GM18502 (cell line): ENCODE results near the gene ALDH4A1.

ENCODE experiments used
- ATAC-seq: cut with Tn5 transposase; IDR thresholded peaks from one replicate; pipeline ENCODE4 v1.9.1; 2021; ENCODE audit warnings: mild to moderate bottlenecking; ENCODE audit not compliant: unreplicated experiment, poor library complexity

Gene ALDH4A1

DNA sequence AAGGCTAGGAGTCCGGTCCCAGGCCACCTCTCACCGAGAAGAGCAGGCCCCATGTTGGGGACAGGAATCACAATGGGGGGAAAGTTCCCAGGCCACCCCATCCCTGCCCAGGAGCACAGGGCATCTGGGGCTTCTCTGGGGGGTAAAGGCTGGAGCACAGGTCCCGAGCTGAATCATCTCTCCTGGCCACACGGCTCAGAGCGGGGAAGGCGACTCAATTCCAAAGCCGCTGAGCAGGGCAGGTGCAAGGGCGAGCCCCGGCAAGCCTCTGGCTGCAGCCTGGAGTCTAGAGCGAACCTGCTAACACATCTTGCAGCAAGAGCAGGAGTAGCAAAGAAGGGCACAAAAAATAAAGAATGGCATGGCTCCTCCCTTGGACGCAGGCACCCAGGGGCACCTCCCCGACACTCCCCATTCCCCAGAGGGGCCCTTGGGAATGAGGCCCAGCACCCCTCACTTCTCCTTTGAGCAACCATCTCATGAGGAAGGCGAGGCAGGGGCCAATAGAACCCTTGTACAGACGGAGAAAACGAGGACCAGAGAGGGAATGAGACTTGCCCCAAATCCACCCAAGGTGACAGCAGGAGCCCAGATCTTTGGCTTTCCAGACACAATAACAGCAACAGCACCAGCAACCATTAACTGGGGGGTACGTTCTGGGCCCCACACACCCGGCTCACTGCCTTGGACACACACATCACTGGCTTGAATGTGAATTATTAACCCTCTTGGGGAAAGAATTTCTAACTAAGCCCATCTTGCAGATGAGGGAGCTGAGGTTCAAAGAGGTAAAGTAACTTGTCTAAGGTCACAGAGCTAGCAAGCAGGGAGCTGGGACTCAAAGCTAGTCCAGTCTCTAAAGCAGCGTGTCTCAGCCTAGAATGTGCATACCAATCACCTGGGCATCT lies 20.7 kb upstream of the ALDH4A1 start:
- no peak for ATAC-seq

DNA sequence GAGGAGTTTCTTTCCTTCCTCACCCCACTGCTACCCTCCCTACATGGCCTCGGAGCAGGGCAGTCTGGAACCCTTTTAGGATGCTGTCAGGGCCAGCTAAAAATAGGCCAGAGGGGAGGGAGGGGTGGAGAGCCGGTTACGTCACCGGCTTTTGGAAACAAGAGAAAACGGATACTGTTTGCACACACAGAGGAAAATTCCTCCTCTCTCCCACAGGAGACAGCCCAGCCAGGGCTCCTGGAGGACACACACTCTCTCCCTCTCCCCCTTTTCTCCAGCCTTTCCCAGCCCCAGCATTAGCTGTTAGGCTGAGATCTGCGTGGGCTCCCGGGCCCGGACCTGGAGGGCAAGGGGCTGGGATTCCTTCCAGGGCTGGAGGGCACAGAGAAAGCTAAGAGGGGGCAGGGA lies 20.0 kb upstream of the ALDH4A1 start:
- ATAC-seq, result no peak

DNA sequence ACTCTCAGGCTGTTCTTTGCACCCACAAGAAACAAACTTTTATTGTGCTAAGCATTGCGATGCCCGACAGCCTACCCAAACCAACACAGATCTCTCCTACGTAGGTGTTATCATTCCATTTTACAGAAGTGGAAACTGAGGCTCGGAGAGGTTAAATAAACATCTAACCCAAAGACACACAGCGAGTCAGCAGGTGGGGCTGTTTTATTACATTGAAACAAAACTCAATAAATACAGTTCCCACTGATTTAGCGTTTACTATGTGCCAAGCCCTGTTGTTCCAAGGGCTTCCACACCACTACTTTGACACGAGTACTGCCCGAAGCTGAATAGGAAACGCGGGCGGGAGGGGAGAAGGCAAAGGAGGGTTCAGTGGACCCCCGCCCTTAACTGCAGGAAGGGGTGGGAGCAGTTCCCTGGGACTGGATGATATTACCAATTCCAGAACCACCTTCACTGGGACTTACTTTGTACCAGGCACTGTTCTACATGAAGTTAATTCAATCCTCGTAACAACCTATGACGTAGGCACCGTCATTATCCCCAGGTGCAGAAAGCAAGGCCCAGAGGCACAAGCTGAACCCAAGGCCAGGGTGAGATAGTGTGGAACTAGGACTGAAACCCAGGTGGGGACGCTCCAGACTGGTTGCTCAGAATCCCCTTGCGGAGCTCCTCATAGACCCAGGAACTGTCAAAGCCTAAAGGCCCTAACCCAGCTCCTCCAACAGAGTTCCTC lies 19.3 kb upstream of the ALDH4A1 start:
- no peak for ATAC-seq

DNA sequence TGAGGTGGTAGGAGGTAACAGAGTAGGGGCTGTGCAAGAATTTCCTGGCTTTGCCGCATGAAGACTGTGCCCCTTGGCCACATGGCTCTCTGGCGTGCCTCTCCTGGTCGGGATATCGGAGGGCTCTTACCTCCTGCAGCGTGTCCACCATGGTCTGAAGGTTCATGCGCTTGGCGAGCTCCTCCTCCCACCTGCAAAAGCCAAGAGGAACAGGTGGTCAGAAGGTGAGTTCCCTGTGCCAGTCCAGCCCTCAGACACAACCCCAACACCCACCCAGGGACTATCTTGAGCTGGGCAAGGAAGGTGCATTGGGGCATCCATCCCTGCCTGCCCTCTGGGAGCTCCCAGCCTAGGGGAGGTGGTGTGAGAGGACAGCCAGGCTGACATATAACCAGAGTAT lies 18.6 kb upstream of the ALDH4A1 start:
- ATAC-seq, result no peak

DNA sequence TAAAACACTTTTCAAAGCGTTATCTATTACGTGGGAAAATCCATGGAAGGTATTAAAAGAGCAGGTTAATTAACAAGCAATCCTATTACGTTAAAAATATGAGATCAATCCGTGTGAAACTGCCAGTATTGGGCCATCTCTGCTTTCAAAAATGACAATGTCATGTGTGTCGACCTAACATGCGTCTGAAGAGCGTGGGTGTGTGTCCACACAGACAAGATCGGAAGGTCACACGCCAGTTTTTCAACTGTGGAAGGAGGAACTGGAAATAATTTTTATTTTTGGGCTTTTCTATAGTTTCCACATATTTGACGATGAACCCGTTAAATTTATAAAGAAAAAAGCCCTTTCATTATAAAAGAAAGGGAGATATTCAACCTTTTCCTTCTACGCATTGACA lies 17.6 kb upstream of the ALDH4A1 start:
- ATAC-seq, result no peak

DNA sequence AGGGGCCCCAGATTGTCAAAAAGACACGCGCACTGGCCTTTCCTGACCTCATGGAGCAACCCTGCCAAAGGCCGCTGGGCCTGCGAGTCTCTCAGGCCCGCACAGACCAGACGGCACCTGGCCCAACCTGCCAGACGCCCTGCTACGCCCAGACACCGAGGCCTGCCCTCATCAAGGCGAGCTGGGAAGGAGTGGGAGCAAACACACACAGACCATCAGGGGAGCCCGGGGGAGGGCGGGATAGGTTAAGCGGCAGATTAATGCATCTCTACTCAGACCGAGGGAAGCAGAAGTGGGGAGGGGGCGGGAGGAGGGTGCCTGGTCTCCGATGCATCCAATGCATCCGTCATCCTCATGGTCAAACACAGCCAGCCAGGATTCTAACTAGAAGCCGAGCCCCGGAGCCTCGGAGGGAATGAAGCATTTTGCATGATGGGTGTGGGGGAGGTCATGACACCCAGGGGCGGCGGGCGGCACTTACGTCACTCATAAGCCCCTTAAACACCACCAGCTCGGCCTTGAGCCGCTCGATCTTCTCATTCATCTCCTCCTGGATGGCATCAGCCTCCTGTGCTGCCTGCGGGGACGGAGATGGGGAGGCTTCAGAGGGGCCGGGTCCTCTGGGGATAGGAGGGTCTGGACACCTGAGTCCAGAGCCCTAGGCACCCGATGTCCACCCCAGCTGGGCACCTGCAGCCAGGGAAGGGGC lies 17.0 kb upstream of the ALDH4A1 start:
- no peak for ATAC-seq

DNA sequence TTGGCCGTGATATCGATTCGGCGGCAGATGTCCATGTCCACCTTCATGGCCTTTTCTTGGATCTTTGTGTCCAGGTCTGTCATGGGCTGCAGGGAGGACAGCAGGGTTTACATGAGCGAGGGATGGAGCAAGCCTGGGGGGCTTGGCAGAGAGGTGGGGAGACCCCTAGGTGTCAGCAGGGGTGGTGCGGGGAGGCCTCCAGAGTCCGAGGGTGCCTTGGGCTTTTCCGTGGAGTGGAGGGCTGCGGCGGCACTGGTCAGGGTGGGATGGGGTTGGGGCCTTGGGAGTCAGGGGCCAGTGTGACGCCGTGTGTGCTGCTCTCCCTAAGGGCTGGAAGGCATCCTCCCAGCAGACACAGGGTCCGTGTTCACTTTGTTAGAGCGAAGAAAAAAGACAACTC lies 16.1 kb upstream of the ALDH4A1 start:
- ATAC-seq, result no peak

DNA sequence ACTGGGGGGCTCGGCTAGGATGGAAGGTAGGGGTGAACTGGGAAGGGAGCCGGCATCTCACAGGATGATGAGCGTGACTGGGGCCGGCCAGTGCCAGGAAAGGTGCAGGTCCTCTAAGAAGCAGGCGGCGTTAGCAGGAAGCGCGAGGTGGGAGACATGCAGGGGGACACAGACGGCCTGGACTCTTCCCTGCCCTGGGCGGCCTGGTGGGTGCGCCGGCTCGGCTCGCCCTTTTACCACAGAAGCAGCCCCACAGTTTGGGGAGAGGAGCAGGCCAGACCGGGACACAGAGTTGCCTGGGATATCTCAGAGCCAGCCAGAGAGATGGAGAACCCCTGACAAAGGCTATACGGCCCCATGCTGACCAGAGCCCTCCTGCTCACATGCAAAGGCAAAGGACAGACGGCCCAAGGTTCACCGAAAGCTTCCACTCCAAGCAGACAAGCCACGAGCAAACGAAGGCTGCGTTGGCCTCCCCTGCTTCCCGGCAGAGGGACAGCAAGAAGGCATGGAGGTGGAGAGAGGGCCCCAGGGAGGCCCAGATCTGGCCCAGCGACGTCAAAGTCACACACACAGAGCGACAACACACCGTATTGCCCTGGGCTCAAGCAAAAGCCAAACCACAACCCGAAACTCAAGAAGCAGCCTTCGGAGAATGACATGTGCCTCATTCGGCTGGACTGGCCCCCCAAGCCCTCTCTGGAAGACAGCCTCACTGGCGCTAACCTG lies 14.9 kb upstream of the ALDH4A1 start:
- ATAC-seq, result no peak

DNA sequence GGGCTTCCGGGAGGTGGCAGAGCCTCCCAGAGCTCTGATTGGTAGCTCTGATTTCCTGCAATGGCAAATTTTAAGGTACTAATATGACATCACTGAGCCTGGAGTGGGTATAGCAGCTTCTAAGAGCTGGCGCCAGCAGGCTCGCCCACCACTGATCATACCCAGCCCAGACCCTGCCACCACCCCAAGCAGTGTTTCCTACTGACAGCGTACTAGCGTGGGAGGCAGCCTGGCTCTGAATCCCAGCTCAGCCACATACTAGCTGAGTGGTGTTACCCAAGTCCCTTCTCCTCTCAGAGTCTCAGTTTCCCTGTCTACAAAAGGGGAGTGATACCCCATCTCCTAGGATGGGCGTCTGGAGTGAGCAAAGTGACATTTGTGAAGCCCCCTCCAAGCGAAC lies 13.0 kb upstream of the ALDH4A1 start:
- ATAC-seq, result no peak

DNA sequence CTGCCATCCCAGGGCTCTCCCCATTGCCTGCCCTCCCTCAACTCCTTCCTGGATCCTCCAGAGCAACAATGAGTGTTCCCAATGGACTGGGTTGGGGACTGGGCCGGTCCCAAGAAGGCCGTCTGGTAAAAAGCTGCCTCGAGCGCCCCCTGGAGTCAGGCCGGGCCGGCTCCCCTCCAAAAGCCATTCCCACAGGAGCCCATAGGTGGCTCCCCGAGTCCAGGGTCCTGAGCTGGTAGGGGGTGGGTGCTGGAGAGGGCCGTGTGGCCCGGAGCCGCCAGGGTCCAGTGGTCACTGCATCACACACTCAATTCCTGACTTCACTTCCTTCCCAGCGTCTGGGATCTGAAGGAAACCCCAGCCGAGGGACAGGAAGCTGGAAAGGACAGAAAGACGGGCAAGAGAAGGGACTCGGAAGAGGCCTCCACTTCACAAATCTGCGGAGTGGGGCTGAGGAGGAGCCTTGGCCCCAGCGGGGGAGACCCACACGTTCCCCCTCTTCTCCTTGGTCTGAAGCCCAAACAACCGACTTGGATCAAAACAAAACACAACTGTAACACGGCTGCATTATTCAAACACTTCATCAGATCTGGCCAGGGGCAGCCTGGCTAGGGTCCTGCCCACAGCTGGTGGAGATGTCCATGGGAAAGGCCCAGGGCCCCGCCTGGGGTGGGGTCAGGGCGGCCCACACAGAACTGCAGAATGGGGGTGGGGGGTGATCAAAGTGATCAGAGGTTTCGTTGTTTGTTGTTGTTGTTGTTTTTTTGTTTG lies 10.9 kb upstream of the ALDH4A1 start:
- ATAC-seq, result no peak

DNA sequence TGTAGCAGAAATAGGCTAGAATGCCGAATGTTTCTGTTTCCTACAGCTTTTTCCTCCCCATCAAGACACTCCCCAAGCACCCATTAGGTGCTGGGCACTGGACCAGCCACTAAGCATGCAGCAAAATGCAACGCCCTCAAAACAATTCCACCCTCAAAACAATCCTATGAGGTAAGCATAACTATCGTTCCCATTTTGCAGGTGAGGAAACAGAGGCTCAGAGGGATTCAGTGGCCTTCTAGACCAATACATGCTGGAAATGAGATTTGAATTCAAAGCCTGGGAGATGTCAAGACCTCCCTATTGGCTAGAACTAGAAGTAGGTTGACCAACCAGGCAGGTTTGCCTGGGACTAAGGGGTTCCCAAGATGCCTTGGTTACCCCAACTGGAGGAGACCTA lies 10.2 kb upstream of the ALDH4A1 start:
- ATAC-seq, result no peak

DNA sequence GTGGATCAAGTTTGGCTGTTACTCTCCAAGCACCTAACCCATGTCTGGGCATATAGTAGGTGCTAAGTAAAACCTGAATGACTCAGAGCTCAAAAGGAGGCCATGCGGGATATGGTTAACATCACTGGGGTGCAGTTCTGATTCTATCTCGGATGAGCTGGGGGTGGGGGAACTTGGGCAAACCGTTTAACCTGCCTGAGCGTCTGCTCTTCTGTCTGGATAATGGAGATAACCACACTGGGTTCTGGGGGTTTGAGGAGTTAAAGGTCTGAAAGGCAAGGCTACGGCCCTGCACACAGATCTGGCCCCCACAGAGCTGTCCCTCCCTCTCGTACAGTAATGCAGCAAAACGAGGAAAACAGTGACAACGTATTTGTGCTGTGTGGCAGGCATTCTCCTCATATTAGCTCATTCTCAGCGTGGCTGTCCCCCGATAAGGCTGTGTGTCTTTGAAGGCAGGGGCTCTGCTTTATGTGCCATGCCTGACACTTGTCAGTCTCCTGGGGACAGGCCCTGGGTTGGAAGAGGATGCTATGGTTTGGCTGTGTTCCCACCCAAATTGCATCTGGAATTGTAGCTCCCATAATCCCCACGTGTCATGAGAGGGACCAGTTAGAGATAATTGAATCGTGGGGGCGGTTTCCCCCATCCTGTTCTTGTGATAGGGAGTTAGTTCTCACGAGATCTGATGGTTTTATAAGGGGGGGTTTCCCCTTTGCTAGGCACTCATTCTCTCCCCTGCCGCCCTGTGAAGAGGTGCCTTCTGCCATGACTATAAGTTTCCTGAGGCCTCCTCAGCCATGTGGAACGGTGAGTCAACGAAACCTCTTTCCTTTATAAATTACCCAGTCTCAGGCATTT lies 6.8 kb upstream of the ALDH4A1 start:
- ATAC-seq, result no peak

DNA sequence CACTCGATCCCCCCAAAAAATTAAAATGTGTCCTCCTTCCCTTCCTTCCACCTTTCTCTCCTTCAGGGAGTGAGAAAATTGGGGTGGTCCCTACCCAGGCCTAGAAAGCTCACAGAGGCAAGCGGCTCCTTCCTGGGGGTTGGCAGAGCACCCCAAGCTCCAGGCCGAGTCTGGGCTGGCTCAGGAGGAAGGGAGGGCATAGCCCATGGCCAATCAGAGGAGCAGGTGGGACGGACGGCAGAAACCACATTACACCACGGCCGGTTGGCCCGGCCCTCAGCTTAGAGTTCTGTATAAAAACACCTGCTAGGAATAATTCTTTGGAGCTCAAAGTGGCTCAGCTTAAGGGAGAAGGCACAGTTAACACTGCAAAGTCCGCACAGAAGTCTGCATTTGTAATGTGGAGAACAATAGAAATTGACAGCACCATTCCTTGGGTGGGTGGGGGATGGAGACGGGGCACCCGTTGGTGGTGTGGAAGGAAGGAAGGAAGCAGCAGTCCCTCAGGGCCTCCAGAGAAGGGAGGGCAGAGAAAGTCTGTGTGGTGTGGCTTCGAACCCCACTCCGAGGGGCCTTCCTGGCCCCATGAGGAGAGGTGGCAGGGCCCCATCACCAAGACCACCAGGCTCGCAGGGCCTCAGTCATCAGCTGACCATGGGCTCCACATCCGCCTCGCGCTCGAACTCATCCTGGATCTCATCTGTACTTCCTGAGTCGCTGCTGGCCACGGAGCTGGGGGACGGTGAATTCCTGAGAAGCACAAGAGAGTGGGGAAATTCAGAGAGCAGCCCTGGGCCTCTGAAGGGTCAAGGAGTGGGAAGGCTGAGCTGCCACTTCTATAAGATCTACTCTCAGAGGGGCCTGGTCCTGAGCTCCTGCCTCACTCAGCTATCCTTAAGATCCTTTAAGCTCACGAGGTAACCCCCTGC lies 5.8 kb upstream of the ALDH4A1 start:
- no peak for ATAC-seq

DNA sequence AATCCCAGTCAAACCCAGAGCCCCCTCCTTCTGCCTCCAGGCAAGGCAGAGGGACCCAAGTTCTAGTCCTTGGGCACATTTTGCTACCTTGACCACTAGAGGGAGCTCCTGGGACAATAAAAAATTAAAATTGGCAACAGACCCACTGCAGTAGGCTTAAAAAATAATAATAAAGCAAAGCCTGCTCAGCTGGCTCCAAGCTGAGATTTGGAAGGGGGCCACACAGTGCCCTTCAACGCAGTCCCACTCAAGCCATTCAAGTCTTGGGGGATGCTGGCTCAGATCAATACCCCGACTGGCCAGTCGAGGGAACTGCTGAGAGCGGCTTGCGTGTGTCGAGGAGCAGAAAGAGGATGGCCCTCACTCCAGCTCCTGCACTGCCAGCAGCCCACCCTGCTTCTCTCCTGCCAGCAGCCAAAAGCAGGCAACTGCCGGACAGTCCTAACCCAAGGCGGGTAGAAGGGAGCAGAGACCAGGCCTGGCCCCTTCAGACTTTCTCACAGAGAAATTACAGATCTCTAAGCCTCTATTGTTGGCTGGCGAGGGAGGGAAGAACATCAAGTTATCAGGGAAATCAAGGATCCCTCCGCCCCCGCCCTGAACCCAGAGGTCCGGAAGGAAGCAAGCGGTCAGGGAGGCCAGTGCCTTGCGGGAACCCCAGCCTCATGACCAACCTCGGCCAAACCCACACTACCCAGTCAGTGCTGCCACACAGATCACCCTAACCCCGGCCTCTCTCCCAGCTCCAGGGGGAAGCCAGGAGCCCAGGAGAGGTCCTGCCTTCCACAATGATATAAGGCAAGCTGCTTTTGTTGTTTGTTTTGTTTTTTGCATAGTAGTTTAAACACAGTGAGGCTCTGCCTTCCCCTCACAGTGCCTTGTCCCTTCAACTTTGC lies 4.9 kb upstream of the ALDH4A1 start:
- ATAC-seq, result no peak

DNA sequence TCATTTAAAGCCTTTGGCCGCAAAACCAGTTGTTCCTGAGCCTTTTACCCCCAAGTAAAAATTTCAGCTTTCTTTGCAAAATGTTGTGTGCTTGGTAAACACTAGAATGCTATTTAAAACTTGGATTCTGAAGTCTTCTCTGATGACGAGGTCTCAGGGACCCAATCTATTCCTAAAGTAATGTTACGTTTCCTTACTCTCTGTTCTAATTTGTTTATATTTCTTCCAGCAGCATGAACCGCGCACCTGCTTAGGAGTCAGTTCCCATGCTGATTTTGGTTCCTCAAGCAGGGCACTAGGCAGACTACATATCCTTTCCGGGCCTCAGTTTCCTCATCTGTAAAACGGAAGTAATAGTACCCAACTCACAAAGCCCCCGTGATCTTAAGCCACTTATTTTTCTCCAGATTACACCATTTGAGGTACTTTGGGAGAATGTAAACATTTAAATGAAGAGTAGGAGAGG lies 969 bp upstream of the ALDH4A1 start:
- ATAC-seq, result no peak

DNA sequence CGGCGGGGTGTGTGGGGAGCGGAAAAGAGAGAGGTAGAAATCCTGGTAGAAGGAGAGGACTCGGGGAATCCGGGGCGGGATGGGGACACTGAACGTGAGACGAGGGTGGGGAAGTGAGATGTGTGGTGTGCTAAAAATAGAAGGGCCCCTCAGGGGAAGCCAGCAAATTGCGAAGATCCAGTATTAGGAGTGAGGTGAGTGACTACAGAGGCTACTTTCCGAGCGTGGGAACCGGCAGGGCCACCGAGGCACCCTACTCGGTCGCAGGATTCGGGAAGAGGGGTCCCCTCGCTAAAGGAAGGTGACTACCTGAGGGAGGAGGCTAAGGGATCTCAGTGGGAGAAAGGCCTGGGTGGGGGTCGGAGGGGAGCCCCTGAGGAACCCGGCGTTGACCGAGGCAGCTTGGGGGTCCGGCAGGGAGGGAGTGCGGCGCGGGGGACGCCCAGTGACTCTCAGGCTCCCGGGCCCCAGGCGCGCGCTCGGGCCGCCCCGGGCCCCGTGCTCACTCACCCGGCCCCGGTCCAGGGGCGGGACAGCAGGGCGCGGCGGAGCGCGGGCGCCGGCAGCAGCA lies 318 bp downstream of the ALDH4A1 start:
- no peak for ATAC-seq
